GM12878 (cell line): ENCODE results near the gene PAFAH2.

Source experiments
- CEBPB ChIP-seq, 2 experiments: fragments of 150-350 bp in 1 of 2; IDR thresholded peaks; 2 replicates each; pipeline ENCODE4 v1.6.1; 2012 to 2014; ENCODE audit warnings: low read depth in 2 of 2, low read length in 2 of 2, borderline replicate concordance in 1 of 2, inconsistent platforms in 1 of 2
- CREB1 ChIP-seq: IDR thresholded peaks from 2 replicates; pipeline ENCODE4 v1.6.1; 2012; ENCODE audit warnings: low read depth, mild to moderate bottlenecking, inconsistent platforms
- CTCF ChIP-seq, 3 experiments: IDR thresholded peaks in 2 of 3; conservative IDR thresholded peaks in 1 of 3; 2 replicates each; pipeline ENCODE4 v1.5.1; 2011; ENCODE audit warnings: low read depth in 3 of 3, low read length in 3 of 3, mild to moderate bottlenecking in 3 of 3, control low read depth in 2 of 3, moderate library complexity in 2 of 3, inconsistent platforms in 1 of 3, mixed read lengths in 1 of 3; ENCODE audit not compliant: control insufficient read depth in 2 of 3, insufficient read depth in 1 of 3; ENCODE audit errors: extremely low read depth in 1 of 3
- EP300 ChIP-seq, 2 experiments: fragments of 150-350 bp in 1 of 2; IDR thresholded peaks; 2 replicates each; pipeline ENCODE4 v1.6.1; 2011 to 2012; ENCODE audit warnings: low read depth in 2 of 2, low read length in 2 of 2, borderline replicate concordance in 1 of 2, improper control_type of control experiment in 1 of 2, inconsistent platforms in 1 of 2; ENCODE audit not compliant: control insufficient read depth in 1 of 2
- JUND ChIP-seq: IDR thresholded peaks from 2 replicates; pipeline ENCODE4 v1.6.1; 2012; ENCODE audit warnings: low read depth, mild to moderate bottlenecking, low read length, improper control_type of control experiment, moderate library complexity
- POLR2A ChIP-seq: IDR thresholded peaks from 2 replicates; pipeline ENCODE4 v1.6.1; 2011; ENCODE audit warnings: low read depth, mild to moderate bottlenecking, low read length
- SUZ12 ChIP-seq: fragments of 200-600 bp; sonication (generic); IDR thresholded peaks from one replicate; pipeline ENCODE4 v1.6.1; 2018; ENCODE audit warnings: antibody characterized with exemption, mild to moderate bottlenecking; ENCODE audit not compliant: unreplicated experiment
- YY1 ChIP-seq: IDR thresholded peaks from 2 replicates; pipeline ENCODE4 v1.6.1; 2011; ENCODE audit warnings: low read depth, mild to moderate bottlenecking, low read length
- ZNF687 ChIP-seq: fragments of 450-650 bp; IDR thresholded peaks from 2 replicates; pipeline ENCODE4 v1.6.1; 2017; ENCODE audit warnings: mild to moderate bottlenecking, moderate library complexity

- TF ChIP-seq POLR2A (no peak), CTCF (IDR thresholded peaks at IDR 0.05 in 2 of 3, conservative IDR thresholded peaks at IDR 0.05 in 1 of 3; ENCODE audit: control insufficient read depth in 2 of 3, extremely low read depth in 1 of 3, insufficient read depth in 1 of 3, low read depth in 3 of 3, low read length in 3 of 3) (no peak), ZNF687 (no peak), SUZ12 (no peak), YY1 (no peak), JUND (no peak), CEBPB (IDR thresholded peaks at IDR 0.05; ENCODE audit: borderline replicate concordance in 1 of 2, low read depth in 2 of 2, low read length in 2 of 2) (no peak), CREB1 (no peak), EP300 (IDR thresholded peaks at IDR 0.05; ENCODE audit: borderline replicate concordance in 1 of 2, control insufficient read depth in 1 of 2, low read depth in 2 of 2, low read length in 2 of 2) (no peak)
Observed at GRCh38 chr1:25991937-25992688, 5.8 kb downstream of the PAFAH2 start.
